ENCODE measurements around the gene MRFAP1L1.
"Not testable (repeated sequence)": the region's sequence is repeated elsewhere in the genome, so short reads cannot be mapped to it uniquely, and the experiment has no call there.

Gene MRFAP1L1

DNA sequence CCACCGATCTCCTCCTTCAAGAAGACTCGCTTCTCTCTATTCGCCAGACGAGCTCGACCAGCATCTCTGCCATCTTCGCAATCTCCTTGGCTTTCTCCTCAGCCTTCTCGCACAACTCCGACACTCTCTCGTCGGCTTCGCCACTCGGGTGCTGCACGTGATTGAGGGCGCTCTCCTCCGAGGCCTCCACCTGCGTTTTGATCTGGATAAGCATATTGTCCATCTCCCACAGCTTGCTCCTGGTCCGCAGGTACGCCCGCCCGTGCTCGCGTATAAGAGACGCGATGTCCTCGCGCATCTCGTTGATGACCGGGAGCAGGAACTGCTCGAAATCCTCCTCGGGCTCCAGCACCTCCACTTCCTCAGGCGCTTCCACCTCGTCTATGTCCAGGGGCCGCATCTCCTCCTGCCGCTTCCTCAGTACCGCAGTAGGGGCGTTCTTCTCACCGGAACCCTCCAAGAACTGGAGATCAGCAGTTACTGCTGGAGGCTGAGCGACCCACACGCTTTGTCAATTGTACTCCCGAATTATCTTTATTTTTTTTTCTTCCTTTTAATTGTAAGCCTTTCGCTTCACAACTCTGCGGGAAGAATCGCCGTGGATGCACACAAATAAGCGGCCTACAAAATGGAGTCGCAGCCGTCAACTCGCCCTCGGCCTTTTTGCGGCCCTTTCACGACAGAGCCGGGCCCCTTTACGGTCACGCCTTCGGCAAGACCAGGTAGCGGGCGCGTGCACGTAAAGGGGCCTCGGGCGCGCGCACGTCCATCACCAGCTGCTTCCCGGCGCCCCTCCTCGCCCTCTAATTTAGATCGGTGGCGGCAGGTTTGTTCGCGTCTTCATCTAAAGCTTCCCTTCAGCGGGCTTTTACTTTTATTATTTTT, at the start of gene MRFAP1L1:
MRFAP1L1 (minus strand) TSS at position 636 of the 885 bp plus-strand sequence; CDS start at position 400, 236 bp downstream.
- Histone ChIP-seq H3K27ac (peak within 1 kb of the TSS in 20 of 21 experiments; percentile 26 to 92 (median 80)), H3K4me3 (peak within 1 kb of the TSS; percentile 57 to 85 (median 68))

- Histone ChIP-seq H3K27ac (no peak overlapping the region), H3K4me3 (no peak overlapping the region)
Observed at GRCh38 chr4:6758728-6759127, 49.1 kb upstream of the MRFAP1L1 start.

GRCh38 chr4:6756345-6756744, 46.7 kb upstream of the MRFAP1L1 start:
- not testable (repeated sequence) for H3K27ac ChIP-seq

GRCh38 chr4:6755088-6755753, 45.6 kb upstream of the MRFAP1L1 start:
- Histone ChIP-seq H3K4me3 (no peak overlapping the region), H3K27ac (no peak overlapping the region)

More at GRCh38 chr4:6756345-6756744, 46.7 kb upstream of the MRFAP1L1 start:
- H3K4me3 ChIP-seq = not testable (repeated sequence)

DNA sequence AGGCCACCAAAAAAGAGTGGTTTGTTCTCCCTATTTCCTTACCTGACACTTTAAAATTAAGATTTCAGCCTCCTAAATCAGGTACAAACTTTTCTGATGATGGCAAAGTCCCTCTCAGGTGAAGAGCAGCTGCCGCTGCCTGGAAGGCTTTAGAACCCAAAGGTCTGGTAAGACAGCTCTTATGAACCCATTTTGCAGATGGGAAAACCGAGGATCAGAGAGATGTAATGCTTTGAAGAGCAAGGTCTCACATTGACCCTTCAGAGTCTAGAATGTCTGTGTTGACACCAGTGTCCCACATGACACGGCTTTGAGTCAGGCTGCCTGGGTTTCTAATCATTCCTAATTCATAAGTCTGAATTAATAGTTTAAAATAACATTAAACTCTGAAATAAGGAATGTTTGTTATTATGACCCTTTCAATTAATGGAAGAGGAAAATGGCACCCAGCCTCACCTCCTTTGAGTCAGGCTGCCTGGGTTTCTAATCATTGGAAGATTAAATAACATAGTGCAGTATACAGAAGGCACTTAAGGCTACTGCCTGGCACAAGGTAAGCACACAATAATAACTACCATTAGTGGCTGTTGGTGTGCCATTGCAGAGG, 44.9 kb upstream of the MRFAP1L1 start:
- no peak overlapping the region for H3K4me3 ChIP-seq
- H3K27ac ChIP-seq = no peak overlapping the region

GRCh38 chr4:6753891-6754290, 44.2 kb upstream of the MRFAP1L1 start:
- Histone ChIP-seq H3K27ac (no peak overlapping the region), H3K4me3 (no peak overlapping the region)

DNA sequence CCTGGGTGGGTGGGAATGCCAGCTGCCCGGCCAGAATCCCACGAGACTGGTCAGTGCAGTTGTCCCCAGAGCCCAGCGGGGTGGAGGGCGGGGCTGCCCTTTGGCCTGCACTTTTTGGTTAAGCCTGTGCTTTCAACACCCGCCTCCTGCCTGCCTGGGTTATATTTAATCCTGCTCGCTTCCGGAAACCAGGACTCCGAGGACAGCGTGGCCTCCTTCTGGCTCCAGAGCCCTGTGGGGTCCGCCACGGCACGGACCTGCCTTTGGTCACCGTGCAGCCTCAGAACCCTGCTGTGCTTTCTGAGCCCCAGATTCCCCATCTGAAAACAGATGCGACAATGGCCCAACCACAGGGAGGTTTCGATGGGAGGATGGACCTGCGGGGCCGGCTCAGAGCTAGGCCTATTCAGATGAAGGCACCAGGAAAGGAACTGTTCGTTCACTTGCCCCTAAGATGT, 43.5 kb upstream of the MRFAP1L1 start:
- peak overlapping the region in 1 of 21 experiments; percentile 39 for H3K27ac ChIP-seq

DNA sequence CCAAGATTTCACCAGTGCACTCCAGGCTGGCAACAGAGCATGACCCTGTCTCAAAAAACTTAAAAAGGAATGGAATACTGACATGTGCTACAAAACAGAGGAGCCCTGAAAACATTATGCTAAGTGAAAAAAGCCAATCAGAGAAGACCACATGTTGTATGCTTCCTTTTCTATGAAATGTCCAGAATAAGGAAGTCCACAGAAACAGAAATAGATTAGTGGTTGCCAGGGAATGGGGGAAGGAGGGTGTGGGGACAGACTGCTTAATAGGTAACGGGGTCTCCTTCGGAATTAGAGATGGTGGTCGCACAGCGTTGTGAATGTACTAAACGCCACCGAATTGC, 42.8 kb upstream of the MRFAP1L1 start:
- H3K27ac ChIP-seq = peak overlapping the region in 1 of 21 experiments; percentile 39

More for the DNA sequence above, 43.5 kb upstream of the MRFAP1L1 start:
- H3K4me3 ChIP-seq = no peak overlapping the region

GRCh38 chr4:6751611-6752485, 42.2 kb upstream of the MRFAP1L1 start:
- peak overlapping the region in 8 of 21 experiments; percentile 1 to 63 (median 22) for H3K27ac ChIP-seq
- H3K4me3 ChIP-seq = no peak overlapping the region

More for the DNA sequence above, 42.8 kb upstream of the MRFAP1L1 start:
- no peak overlapping the region for H3K4me3 ChIP-seq

DNA sequence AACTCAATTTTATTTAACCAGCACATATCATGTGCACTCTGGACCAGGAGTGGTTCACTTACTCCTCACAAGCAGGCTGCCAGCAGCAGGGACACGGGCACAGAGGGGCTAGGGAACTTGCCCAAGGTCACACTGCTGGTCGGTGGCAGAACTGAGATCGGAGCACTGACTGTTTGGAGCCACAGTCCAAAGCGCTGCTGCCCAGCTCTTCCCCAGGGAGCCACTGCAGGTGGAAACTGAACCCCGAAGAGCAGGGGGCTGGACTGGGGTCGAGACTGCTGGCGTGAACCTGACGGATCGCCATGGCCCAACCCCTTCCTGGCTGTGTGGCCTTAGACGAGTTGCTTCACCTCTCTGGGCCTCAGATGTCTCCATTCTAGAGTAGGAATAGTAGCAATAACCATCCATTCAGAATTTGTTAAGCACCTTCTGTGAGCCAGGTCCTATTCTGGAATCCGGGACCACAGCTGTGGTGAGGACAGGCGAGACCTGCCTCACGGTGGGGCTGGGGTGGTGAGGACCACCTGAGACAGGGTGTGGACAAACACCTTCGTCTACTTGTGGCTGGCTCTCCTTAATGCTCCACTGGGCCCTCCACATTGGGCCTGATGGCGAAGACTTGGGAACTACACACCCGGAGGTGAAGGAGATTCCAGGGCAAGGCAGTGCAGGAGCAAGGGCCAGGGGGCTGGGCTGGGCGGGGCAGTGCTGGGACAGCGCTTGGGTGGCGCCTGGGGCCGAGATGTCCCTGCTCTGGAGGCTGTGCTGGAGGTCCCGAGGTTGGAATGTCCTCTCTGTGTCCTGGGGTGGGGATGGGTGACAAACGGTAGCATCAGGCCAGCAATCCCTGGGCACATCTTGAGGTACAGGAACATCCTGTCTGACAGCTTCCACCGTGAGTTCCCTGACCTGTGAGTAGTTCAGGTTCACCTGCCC, 40.9 kb upstream of the MRFAP1L1 start:
- H3K27ac ChIP-seq = peak overlapping the region in 10 of 21 experiments; percentile 10 to 69 (median 29)

GRCh38 chr4:6749340-6750171, 39.9 kb upstream of the MRFAP1L1 start:
- peak overlapping the region in 13 of 21 experiments; percentile 4 to 69 (median 27) for H3K27ac ChIP-seq
- no peak overlapping the region for H3K4me3 ChIP-seq

More for the DNA sequence above, 40.9 kb upstream of the MRFAP1L1 start:
- no peak overlapping the region for H3K4me3 ChIP-seq

GRCh38 chr4:6748286-6748685, 38.6 kb upstream of the MRFAP1L1 start:
- no peak overlapping the region for H3K27ac ChIP-seq

GRCh38 chr4:6747294-6748051, 37.8 kb upstream of the MRFAP1L1 start:
- Histone ChIP-seq H3K4me3 (no peak overlapping the region), H3K27ac (no peak overlapping the region)

More at GRCh38 chr4:6748286-6748685, 38.6 kb upstream of the MRFAP1L1 start:
- no peak overlapping the region for H3K4me3 ChIP-seq

- H3K27ac ChIP-seq = no peak overlapping the region
- no peak overlapping the region for H3K4me3 ChIP-seq
Observed at GRCh38 chr4:6746721-6747293, 37.1 kb upstream of the MRFAP1L1 start.

DNA sequence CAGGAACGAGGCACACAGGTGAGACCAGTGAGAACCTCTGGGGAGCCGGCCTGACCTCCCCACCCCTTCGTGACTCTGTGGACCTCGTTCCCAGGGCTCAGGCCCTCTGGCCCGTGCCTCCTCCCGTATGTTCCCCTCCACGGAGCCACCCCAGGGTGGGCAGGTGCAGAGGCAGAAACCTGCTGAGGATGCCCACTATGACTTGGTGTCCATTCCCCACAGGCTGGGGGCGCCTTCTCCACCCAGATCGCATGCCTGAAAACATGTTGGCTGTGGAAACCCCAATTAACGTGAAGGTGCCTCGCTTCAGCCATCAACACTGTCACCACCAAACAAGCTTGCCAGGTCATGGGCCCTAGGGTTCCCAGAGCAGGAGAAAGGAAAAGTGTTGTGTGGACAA, 33.3 kb upstream of the MRFAP1L1 start:
- Histone ChIP-seq H3K4me3 (no peak overlapping the region), H3K27ac (no peak overlapping the region)

- H3K27ac ChIP-seq = no peak overlapping the region
- H3K4me3 ChIP-seq = no peak overlapping the region
Observed at GRCh38 chr4:6742507-6742906, 32.8 kb upstream of the MRFAP1L1 start.
